GM21786 (cell line): ENCODE data around the gene TNFSF10.
A peak's percentile ranks its signal among the peaks of the same experiment; 100 is the strongest.
"Not testable (repeated sequence)": the region's sequence is repeated elsewhere in the genome, so short reads cannot be mapped to it uniquely, and the experiment has no call there.

ENCODE experiments used
- ATAC-seq: cut with Tn5 transposase; IDR thresholded peaks from one replicate; pipeline ENCODE4 v1.9.1; 2021; ENCODE audit not compliant: unreplicated experiment

The TNFSF10 gene

DNA sequence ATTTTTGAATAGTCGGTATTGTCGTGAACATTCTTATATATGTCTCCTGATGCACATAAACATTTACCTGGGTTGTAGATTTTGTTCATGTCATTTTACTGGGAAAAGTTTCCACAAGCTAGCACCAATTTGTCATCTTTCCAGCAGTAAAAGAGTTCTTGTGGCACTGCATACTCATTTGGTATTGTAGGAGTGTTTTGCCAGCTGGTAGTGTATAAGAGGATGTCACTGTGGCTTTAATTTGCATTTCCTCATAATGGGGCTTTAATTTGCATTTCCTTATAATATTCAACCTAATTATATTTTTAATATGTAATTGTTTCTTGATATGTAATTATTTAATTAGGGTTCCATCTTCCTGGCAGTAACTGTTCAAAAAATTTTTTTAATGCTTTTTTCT is 21.2 kb upstream of the TNFSF10 start:
- ATAC-seq, result no peak

DNA sequence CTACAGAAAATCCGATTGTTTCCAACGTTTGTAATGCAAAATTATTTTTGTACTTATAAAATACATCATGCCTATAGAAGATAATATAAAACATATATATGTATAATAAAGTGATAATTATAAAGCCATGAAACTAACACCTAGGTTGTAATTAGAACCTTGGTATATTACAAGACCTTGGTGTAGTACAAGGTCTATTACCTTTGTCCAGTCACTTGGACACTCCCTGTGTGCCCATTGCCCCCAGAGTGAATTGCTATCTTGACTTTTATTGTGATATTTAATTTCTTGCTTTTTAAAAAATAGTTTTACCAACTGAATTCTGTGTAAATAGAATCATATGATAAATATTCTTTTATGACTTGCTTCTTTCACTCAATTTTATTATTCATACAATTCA is 20.7 kb upstream of the TNFSF10 start:
- no peak for ATAC-seq

DNA sequence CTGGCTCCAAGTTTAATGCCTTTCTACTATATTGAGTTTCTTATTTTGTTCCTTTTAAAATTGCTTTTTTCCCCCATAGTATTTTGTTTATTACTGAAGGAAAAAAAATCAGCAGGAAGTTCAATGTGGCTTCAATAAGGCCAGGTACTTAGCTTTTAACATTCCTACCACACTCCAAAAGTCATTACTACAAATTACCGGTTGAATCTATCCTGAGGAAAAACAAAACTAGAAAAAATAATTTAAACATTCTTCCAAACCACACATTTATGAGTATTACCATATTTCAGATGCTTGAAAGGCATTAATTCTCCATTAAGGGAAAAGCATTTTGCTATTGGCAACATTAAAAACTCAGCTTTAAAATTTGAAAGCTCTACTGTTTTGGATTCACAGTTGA is 20.2 kb upstream of the TNFSF10 start:
- no peak for ATAC-seq

DNA sequence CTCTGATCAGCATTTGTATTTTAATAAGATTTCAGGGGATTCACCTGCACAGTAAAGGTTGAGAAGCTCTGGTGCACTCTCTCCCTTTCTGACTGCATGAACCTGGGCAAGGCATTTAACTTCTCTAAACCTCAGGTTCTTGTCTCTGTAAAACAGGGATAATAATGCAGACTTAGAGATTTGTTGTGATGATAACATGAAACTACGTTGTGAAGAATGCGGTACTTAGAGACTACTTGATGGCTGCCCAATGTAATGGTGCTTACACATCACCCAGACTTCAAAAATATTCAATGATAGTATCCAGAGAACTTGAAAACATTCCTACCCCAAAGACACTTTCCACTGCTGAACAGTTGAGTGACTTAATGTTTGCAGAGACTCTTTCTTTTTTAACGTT is 19.8 kb upstream of the TNFSF10 start:
- ATAC-seq, result no peak

DNA sequence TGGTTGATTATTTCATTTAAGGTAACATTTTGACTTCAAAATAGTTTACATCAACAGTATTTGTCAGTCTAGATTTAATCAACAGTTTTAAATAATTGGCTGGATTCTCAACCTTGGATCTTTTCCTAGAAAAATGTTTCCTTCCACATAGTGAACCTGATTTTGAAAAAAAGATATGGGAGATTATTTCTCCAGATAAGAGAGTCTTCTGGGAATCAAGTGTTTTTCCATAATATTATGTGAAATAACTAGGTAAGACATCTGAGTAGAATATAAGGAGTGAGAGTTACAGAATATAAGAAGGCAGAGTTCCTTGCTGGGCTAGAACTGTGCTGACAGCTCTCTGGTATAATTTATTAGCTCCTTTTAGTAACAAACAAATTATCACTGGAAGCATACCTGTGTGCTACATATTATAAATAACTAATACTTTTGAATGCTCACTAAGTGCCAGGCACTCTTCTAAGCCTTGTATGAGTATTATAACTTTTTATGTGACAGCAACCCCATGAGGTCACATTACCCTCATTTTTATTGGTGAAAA is 18.8 kb upstream of the TNFSF10 start:
- ATAC-seq, result no peak

DNA sequence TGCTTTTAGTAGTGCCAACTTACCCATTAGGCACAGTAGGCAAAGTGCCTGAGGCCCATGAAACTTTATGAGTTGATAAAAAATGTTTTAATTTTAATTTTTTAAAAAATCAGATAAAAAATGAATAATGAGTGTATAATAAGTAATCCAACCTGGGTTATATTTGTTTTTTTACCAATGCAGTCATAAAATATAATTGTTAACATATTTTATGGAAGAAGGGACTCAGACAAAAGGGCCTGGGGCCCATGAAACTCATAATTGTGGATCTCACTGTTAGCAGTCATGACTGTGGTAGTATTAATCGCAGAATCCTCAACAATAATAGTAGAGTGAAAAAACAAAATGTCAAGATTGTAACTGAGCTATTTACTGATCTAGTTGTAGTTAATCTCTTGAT is 16.8 kb upstream of the TNFSF10 start:
- no peak for ATAC-seq

DNA sequence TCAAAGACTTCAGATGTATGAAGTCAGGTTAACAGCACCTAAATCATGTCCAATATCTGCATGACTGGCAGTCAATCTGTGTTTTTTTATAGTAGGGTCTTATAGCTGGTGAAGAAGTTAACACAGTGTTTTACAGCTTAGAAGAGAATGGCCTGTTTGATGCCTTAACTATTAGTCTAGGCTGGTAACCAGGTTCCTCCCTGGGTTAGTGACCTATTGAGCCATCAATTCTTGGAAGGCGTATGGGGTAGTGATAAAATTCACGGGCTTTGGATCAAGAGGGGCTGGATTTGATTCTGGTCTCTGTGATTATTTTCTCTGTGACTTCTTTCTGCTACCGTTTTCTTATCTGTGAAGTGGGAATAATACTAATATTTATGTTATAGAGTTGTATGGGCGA is 16.0 kb upstream of the TNFSF10 start:
- no peak for ATAC-seq

DNA sequence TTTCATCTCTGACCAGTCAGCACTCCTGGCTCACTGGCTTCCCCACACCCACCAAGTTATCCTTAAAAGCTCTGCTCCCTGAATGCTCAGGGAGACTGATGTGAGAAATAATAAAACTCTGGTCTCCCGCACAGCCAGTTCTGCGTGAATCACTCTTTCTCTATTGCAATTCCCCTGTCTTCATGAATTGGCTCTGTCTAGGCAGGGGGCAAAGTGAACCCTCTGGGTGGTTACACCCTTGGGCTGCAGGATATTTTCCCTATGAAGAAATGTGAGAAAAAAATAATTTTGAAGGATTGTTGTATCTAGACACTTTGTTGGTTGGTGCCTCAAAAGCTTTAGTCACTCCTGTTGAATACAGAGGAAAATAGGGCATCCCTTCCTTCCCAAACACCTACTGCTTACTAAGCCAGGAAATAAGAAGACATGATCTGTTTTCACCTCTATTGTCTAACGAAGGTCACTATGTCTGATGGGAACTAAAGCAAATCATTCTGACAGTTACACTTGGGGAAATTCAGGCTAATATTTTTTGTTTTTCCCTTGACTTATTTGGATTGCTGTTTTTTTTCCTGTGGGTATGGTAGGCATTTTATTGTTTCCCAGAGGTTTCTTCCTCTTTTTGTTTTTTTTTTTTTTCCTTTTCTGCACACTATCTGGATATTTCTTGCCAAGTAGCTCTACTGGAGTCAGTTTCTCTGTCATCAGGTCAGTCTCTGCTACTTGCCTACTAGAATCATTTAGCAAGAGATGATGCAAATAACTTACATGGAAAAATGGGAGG is 15.3 kb upstream of the TNFSF10 start:
- ATAC-seq, result no peak

DNA sequence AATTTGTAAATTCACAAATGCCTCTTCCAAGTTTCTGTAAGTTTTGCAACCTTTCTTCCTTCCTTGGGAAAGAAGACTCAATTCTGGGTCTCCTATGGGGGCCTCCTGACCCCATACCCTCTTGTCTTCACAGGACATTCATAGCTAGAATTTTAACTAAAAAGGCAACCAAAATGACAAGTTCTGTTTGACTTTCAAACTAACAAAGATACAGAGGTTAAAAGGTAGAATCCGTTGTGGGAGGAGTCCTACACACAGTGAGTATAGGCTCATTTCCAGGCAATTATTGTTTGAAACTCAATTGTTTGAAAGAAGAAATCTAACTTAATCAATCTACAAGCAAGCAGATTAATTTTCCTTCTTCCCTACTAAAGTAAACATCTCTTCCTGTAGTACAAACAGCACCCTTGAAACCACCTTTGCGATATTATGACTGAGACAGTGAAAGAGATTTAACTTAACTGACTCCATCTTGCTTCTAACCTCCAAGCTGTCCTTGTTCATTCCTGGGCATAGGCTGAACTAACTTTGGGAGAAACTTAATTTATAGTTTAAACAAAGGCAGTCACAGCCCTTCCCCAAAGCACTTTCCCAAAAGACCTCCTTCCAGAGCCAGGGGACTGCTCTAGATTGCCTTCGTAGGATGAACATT is 14.4 kb upstream of the TNFSF10 start:
- no peak for ATAC-seq

DNA sequence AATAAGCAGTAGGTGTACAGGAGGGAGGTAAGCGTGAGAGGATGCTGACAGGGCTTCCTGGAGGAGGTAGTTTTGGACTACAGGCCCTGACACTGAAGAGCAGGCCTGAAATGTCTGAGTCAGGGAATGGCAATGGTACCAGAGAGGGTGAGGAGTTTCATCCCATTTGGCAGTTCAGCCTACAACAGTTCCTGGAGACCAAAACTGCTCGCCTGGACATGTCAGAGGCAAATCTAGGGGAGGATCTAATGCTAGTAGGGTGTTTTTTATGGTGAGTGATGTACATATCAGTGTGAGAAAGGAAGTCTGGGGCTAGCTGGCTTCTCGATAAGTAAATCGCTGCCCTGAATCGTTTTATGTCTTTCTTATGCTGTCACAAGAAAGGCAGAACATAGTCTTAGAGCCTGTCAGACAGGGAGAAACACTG is 13.8 kb upstream of the TNFSF10 start:
- no peak for ATAC-seq

DNA sequence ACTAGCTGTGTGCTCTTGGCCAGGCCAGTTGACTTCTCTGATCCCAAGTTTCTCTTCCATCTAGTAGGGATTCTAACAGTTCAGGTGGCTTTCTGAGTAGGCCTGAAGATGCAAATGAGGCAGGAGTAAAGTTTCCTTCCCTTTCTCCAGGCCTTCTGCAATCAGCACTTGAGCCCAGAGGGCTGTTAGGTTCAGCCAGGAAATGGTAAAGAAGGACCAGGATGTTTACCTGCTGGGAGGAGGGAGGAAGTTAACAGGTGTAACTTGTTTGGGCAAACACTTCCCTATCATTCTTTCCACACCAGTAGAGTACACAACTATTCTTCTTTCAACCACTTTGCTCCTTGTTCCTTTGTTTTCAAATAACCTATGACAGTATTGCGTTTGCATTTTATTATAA is 13.3 kb upstream of the TNFSF10 start:
- ATAC-seq, result no peak

DNA sequence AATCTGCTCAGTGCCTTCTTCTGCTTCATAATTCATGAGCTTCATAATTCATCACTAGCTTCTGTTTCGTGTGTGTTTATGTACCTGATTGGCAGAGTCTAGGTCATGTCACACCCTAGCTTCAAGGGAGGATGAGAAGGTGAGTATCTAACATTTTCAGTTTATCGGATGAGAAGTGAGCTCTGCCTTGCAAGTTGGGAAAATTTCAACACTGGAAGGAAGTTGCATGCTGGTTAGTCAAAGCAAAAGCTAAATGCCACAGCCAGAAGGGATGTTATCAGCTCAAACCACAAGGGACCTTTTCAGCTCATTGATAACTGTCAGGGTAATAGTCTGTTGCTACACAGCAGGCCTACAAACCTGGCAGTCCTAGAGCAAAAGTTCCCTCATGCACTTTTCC is 7.3 kb upstream of the TNFSF10 start:
- no peak for ATAC-seq

DNA sequence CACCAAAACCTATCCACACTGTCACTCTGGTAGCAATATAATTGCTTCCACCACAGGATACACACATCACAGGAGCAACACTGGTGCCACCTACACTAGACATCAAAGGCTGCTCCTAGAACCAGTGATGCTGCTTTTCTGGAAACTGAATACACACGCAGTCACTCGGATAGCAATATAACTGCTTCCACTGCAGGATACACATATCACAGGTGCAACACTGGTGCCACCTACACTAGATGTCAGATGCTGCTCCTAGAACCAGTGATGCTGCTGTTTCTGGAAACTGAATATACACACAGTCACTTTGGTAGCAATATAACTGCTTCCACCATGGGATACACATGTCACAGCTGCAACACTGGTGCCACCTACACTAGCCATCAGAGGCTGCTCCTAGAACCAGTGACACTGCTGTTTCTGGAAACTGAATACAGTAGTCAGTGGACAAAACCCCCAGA is 6.9 kb upstream of the TNFSF10 start:
- no peak for ATAC-seq

DNA sequence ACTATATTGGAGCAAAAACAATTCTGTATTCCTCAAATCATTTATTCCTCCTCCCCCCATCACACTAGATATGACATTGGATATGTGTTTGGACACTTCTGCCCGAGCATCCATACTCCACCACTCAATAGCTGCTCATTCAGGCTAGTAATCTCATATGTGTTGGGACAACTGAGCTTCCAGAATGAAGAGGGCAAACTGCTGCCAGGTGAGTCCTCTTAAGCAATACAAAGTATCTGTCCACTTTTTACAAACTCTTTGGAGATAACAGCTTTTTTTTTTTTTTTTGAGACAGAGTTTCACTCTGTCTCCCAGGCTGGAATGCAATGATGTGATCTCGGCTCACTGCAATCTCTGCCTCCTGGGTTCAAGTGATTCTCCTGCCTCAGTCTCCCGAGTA is 5.4 kb upstream of the TNFSF10 start:
- no peak for ATAC-seq

DNA sequence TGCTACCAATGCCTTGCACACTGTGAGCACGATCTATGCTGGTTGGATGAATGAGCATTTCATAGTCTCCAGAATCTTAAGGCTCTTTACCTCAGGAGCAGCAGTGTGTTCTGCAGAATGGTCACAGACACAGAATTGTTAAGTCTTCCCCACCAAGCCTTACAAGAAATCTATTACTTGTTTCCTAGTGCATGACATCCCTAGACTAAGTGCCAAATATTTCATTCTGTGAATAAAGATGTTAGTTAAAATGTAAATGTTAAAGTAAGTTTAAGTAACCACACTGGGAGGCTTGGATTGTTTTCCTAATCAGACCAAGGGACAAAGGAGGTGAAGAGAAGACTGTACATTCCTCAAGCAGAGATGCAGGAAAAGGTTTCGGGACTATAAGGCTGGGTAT is 4.1 kb upstream of the TNFSF10 start:
- no peak for ATAC-seq

DNA sequence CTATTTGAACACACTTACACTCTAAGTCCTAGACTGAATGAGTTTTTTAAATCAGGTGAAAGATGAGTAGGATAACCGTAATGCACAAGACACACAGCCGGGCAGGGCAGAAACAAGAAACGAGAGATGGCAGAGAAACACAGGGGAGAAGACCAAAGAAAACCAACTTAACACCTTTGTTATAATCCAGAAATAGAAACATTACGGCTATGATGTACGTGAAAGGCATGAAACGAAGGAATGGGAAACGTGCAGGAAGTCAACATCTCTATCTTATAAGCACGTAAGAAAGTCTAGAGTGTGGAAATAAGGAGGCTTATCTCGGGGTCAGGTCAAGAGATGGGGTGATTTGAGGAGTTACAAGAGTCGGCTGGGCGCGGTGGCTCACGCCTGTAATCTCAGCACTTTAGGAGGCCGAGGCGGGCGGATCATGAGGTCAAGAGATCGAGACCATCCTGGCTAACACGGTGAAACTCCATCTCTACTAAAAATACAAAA is 1.9 kb upstream of the TNFSF10 start:
- no peak for ATAC-seq

DNA sequence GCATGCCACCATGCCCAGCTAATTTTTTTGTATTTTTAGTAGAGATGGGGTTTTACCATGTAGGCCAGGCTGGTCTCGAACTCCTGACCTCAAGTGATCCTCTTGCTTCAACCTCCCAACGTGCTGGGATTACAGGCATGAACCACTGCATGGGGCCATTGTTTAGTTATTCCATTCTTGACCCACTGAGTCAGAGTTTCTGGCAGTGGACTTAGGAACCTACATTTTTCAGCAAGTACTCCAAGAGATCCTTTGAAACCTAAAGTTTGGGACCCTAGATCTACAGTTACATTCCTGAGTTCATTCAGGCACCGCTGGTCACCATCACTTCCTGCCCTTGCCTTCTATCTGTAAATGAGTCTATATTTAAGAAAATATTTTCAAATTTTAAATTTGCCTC is 1.4 kb upstream of the TNFSF10 start:
- no peak for ATAC-seq

DNA sequence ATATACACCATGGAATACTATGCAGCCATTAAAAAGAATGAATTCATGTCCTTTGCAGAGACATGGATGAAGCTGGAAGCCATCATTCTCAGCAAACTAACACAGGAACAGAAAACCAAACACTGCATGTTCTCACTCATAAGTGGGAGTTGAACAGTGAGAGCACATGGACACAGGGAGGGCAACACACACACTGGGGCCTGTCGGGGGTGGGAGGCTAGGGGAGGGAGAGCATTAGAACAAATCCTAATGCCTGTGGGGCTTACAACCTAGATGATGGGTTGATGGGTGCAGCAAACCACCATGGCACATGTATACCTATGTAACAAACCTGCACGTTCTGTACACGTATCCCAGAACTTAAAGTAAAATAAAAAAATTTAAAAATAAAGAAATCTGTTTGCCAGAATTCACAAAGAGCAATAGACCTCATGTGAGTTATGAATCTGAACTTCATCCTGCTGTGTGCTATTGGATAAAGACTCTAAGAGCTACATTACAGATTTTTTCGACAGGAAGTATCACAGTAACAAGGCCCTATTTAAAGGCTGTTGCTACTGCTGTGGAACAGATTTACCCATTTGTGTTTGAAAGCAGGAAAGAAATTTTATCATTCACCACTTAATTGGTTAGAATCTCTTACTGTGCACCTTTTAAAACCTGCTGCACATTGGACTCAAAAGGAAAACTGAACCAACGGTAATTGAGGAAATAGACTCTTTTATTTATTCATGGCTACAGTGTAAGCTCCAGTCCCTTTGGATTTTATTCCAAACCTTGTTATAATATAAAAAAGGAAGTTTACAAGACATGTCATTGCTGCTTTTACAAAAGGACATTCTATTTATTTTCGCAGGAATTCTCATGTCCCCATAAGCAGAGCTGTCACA is 1.1 kb downstream of the TNFSF10 start:
- not testable (repeated sequence) for ATAC-seq

DNA sequence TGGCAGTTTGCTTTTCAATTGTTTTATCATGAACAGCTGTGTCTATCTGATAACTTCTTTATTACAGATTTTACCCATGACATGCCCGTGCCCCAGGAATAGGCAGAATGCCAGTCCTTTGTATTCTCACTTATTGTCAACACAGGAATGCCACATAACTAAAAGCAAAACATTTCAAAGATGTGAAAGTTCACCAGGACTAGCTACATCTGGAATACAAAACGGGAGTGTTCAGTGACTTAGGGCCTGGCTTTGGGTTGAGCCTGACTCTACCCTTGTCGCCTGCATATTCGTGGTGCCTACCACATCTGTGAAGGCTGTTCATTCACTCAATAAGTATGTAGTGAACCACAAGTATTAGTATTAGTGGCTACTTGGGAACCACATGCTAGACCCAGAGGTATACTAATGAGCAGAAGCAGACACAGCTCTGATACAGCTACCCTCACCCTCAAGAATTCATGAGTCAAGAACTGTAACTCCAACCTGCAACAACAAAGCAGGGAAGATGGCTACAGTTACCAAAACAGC is 2.9 kb downstream of the TNFSF10 start:
- ATAC-seq, result peak; percentile 44

DNA sequence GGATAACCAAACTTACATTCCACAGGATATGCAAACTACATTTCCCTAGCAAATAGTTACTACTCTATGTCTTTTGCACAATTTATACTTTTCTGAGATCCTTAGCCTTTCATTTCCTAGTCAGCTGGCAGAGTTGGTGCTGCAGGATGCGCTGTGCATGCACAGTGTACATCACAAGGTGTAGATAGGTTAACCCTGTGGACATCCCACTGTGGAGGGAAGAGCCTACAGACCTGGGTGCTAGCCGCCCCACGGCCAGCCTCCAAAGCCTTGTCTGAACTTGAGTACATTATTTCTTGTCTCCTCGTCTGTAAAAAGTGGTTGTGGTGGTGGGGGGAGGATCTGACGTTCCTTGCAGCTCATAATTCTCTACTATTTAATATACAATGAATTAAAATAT is 3.5 kb downstream of the TNFSF10 start:
- ATAC-seq, result no peak
